Neural progenitor cell (in vitro differentiated cells): ENCODE results near the gene SYMPK. TPM values are rescaled to one million over a fixed set of nuclear protein-coding genes. Genes with fewer than 3 reads are reported as not detected.
A peak's percentile ranks its signal among the peaks of the same experiment; 100 is the strongest.

Source experiments
- DNase-seq: peaks from one replicate; pipeline ENCODE4 v3.0.0-alpha.2; 2016; ENCODE audit warnings: low spot score
- H2AFZ ChIP-seq: fragments of 200-600 bp; sonication (generic); replicated peaks from 2 replicates; pipeline ENCODE4 v1.6.1; 2016; ENCODE audit warnings: antibody characterized with exemption
- H3F3A ChIP-seq: fragments of 200-600 bp; sonication (generic); 2 replicates; pipeline ENCODE4 v1.6.1; 2016; ENCODE audit warnings: antibody characterized with exemption, low read depth
- H3K27ac ChIP-seq: fragments of 200-600 bp; sonication (generic); 2 replicates; pipeline ENCODE4 v1.5.1; 2016; ENCODE audit warnings: mild to moderate bottlenecking
- H3K27me3 ChIP-seq: fragments of 200-600 bp; sonication (generic); 2 replicates; pipeline ENCODE4 v1.6.1; 2016; ENCODE audit warnings: mild to moderate bottlenecking, moderate library complexity
- H3K36me3 ChIP-seq: fragments of 200-600 bp; sonication (generic); 2 replicates; pipeline ENCODE4 v1.5.1; 2016
- H3K4me1 ChIP-seq: fragments of 200-600 bp; sonication (generic); 2 replicates; pipeline ENCODE4 v1.6.1; 2016; ENCODE audit warnings: mixed run types
- H3K4me2 ChIP-seq: fragments of 200-600 bp; sonication (generic); 2 replicates; pipeline ENCODE4 v1.6.1; 2016
- H3K4me3 ChIP-seq: fragments of 200-600 bp; sonication (generic); 2 replicates; pipeline ENCODE4 v1.5.1; 2016
- H3K79me2 ChIP-seq: fragments of 200-600 bp; sonication (generic); 2 replicates; pipeline ENCODE4 v1.6.1; 2016; ENCODE audit warnings: low read depth
- H3K9ac ChIP-seq: fragments of 200-600 bp; sonication (generic); 2 replicates; pipeline ENCODE4 v1.6.1; 2016
- H3K9me3 ChIP-seq: fragments of 200-600 bp; sonication (generic); 2 replicates; pipeline ENCODE4 v1.5.1; 2016; ENCODE audit warnings: low read depth
- H4K20me1 ChIP-seq: fragments of 200-600 bp; sonication (generic); 2 replicates; pipeline ENCODE4 v1.6.1; 2016; ENCODE audit warnings: low read depth
- H3K27ac Mint-ChIP-seq: 3 replicates; pipeline ENCODE4 v1.8.0; 2021; ENCODE audit warnings: mixed read lengths
- H3K27me3 Mint-ChIP-seq: 2 replicates; pipeline ENCODE4 v1.8.0; 2022; ENCODE audit warnings: low read depth, mild to moderate bottlenecking, inconsistent platforms, moderate library complexity, mixed read lengths; ENCODE audit not compliant: insufficient read depth
- H3K36me3 Mint-ChIP-seq: 3 replicates; pipeline ENCODE4 v1.8.0; 2021; ENCODE audit warnings: mixed read lengths
- H3K4me1 Mint-ChIP-seq: 3 replicates; pipeline ENCODE4 v1.8.0; 2021; ENCODE audit warnings: mixed read lengths
- H3K4me3 Mint-ChIP-seq: 3 replicates; pipeline ENCODE4 v1.8.0; 2021; ENCODE audit warnings: mild to moderate bottlenecking, moderate library complexity, mixed read lengths
- H3K9me3 Mint-ChIP-seq: 3 replicates; pipeline ENCODE4 v1.8.0; 2020; ENCODE audit warnings: mixed read lengths
- EZH2 ChIP-seq: fragments of 200-600 bp; sonication (generic); IDR thresholded peaks from 2 replicates; pipeline ENCODE4 v1.6.1; 2017; ENCODE audit warnings: antibody characterized with exemption, mild to moderate bottlenecking, moderate library complexity
- EZH2phosphoT487 ChIP-seq: fragments of 200-600 bp; sonication (generic); IDR thresholded peaks from 2 replicates; pipeline ENCODE4 v1.6.1; 2017; ENCODE audit warnings: antibody characterized with exemption
- total RNA-seq: library from RNA; depleted of rRNA; stranded (reverse); fragments of >200 nt; gene quantifications from 2 replicates; pipeline ENCODE4 v1.2.3, GENCODE V29; 2015; ENCODE audit warnings: low replicate concordance
- TF ChIP-seq, protein P1 (sequence below): fragments of 200-600 bp; sonication (generic); IDR thresholded peaks from 2 replicates; pipeline ENCODE4 v1.5.1; 2017; ENCODE audit warnings: antibody characterized with exemption, mild to moderate bottlenecking

The SYMPK gene
- total RNA-seq, 1 donor from 2014 or later = 38.3 TPM

DNA sequence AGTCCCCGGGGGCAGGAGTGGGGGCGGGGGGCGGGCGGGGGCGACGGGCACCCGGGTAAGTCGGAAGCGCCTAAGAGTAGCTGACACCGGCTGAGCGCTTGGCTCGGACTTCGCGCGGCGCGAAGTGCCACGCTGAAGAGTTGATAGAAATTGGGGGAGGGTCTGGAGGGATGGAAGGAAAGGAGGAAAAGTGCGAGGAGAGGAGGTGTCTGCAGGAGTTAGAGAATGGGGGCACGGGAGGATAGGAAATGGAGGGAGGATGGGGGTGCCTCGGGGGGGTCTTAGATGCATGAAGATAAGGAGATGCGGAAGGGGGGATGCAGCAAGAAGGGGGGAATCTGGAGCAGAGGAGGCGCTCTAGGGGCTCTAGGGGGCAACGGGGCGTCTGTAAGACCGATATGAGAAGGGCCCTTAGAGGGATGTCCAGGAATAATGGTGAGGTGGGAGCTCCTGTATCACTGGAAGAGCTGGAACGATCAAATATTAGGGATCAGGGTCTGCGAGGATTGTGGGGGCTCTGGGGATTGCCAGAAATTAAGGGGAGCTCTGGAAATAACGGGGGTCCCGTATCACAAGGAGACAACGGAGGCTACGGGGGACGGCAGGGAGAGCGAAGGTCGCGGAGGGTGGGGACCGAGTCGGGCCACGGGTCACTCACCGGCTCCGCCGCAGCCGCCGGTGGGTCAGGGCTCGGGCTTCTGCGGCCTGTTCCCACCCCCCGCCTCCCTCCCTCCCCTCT lies 39.1 kb upstream of the SYMPK start, which contains the start of gene MYPOP:
Gene MYPOP, minus strand, starts transcription at position 702 of the 739 bp plus-strand sequence. CDS start 840 bp downstream, outside the sequence.
- Histone ChIP-seq H3K27me3 (peaks cover 26% of the 10 kb centered on the region), H3K36me3 (no peaks in the 10 kb centered on the region), H3K4me3 (peak within 1 kb of the TSS; percentile 68), H3K9me3 (no peaks in the 10 kb centered on the region), H3K4me1 (peaks cover 6% of the 10 kb centered on the region), H3F3A (peaks cover 27% of the 10 kb centered on the region), H3K9ac (peak within 1 kb of the TSS; percentile 22), H3K79me2 (no peaks in the 10 kb centered on the region), H3K4me2 (peak within 1 kb of the TSS; percentile 90), H2AFZ (peak within 1 kb of the TSS; percentile 81), H3K27ac (no peak within 1 kb of the TSS), H4K20me1 (peaks cover 22% of the 10 kb centered on the region)
- H3K9me3 Mint-ChIP-seq = no peaks in the 10 kb centered on the region
- peaks cover 20% of the 10 kb centered on the region for H3K4me1 Mint-ChIP-seq
- TF ChIP-seq, protein P1, sequence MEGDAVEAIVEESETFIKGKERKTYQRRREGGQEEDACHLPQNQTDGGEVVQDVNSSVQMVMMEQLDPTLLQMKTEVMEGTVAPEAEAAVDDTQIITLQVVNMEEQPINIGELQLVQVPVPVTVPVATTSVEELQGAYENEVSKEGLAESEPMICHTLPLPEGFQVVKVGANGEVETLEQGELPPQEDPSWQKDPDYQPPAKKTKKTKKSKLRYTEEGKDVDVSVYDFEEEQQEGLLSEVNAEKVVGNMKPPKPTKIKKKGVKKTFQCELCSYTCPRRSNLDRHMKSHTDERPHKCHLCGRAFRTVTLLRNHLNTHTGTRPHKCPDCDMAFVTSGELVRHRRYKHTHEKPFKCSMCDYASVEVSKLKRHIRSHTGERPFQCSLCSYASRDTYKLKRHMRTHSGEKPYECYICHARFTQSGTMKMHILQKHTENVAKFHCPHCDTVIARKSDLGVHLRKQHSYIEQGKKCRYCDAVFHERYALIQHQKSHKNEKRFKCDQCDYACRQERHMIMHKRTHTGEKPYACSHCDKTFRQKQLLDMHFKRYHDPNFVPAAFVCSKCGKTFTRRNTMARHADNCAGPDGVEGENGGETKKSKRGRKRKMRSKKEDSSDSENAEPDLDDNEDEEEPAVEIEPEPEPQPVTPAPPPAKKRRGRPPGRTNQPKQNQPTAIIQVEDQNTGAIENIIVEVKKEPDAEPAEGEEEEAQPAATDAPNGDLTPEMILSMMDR = no peak
- TF ChIP-seq EZH2phosphoT487 = peak; percentile 4
- peak; percentile 66 for DNase-seq
- H3K4me3 Mint-ChIP-seq = peak within 1 kb of the TSS; percentile 93
- no peak within 1 kb of the TSS for H3K27ac Mint-ChIP-seq
- peaks cover 9% of the 10 kb centered on the region for H3K27me3 Mint-ChIP-seq
- peaks cover 19% of the 10 kb centered on the region for H3K36me3 Mint-ChIP-seq

DNA sequence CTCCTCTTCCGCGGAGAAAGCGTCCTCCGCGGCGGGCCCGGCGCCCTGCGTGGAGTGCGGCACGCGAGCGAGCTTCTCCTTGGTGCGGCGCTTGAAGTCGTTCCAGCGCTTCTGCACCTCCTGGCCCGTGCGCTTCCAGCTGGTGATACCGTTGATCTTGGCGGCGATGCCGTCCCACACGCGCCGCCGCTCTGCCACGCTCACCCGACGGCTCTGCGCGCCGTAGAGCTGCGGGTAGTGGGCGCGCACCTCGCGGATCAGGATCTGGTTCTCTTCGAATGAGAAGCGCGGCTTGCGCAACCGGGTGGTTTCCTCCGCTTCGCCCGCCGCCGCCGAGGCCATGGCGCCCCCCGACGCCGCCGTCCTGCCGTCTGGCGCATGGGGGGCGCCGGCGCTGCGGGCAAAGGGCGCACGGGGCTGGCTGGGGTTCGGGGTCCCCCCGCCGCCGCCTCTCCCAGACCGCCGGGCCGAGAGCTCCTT lies 38.5 kb upstream of the SYMPK start:
- Mint-ChIP-seq H3K27me3 (peaks cover 9% of the 10 kb centered on the region), H3K27ac (no peak overlapping the region), H3K4me3 (peak overlapping the region; percentile 67), H3K9me3 (no peaks in the 10 kb centered on the region), H3K36me3 (peaks cover 19% of the 10 kb centered on the region), H3K4me1 (peaks cover 20% of the 10 kb centered on the region)
- H3K27me3 ChIP-seq = peaks cover 26% of the 10 kb centered on the region
- DNase-seq = peak; percentile 62
- no peak overlapping the region for H3K9ac ChIP-seq
- peak overlapping the region; percentile 23 for H2AFZ ChIP-seq
- no peaks in the 10 kb centered on the region for H3K79me2 ChIP-seq
- H3K9me3 ChIP-seq = no peaks in the 10 kb centered on the region
- H3K27ac ChIP-seq = no peak overlapping the region
- peaks cover 22% of the 10 kb centered on the region for H4K20me1 ChIP-seq
- TF ChIP-seq, protein P1 = no peak
- TF ChIP-seq EZH2phosphoT487 = peak; percentile 90
- peak; percentile 93 for TF ChIP-seq EZH2
- H3K4me2 ChIP-seq = peak overlapping the region; percentile 90
- H3K4me3 ChIP-seq = peak overlapping the region; percentile 68
- H3K4me1 ChIP-seq = peaks cover 6% of the 10 kb centered on the region
- H3K36me3 ChIP-seq = no peaks in the 10 kb centered on the region
- H3F3A ChIP-seq = peaks cover 27% of the 10 kb centered on the region

DNA sequence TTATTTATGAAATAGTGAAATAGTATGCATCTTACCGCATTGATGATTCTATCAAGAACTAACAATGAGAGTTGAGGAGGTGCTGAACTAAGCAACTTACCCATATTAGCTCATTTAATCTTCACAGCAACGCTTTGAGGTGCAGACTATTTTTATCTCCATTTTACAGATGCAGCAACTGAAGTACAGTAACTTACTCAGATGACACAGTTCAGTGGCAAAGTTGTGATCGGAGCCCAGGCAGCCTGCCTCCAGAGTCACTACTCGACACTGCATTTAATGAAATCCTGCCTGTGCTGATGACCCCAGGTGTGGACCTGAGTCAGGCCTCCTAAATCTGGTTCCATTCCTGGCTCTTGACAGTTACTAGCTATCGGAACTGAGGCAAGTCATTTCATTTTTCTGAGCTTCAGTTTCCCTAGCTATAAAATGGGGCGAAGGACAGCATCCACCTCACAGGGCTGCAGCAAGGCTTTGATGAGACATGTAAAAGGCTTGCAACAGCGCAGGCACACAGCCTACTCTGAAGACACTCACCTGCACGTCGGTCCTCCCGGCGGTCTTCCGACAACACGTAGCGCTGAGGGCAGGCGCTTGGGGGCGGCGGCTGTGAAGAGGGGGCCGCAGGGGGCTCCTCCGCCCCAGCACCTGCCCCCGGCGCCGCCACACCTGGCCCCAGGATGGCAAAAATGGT lies 37.9 kb upstream of the SYMPK start:
- H3K79me2 ChIP-seq = no peaks in the 10 kb centered on the region
- Mint-ChIP-seq H3K9me3 (no peaks in the 10 kb centered on the region), H3K36me3 (peaks cover 19% of the 10 kb centered on the region), H3K4me1 (peaks cover 20% of the 10 kb centered on the region), H3K27me3 (peaks cover 9% of the 10 kb centered on the region), H3K27ac (no peak overlapping the region), H3K4me3 (peak overlapping the region; percentile 67)
- H3K9me3 ChIP-seq = no peaks in the 10 kb centered on the region
- H3K27me3 ChIP-seq = peaks cover 26% of the 10 kb centered on the region
- peaks cover 6% of the 10 kb centered on the region for H3K4me1 ChIP-seq
- H3K36me3 ChIP-seq = no peaks in the 10 kb centered on the region
- TF ChIP-seq, protein P1 = no peak
- TF ChIP-seq EZH2 = no peak
- no peak for TF ChIP-seq EZH2phosphoT487
- peaks cover 27% of the 10 kb centered on the region for H3F3A ChIP-seq
- peak overlapping the region; percentile 68 for H3K4me3 ChIP-seq
- H3K27ac ChIP-seq = no peak overlapping the region
- no peak overlapping the region for H2AFZ ChIP-seq
- peak overlapping the region; percentile 90 for H3K4me2 ChIP-seq
- peaks cover 22% of the 10 kb centered on the region for H4K20me1 ChIP-seq
- H3K9ac ChIP-seq = no peak overlapping the region
- DNase-seq = no peak
